ENCODE results near the gene ADAMTS12.
"Not testable (repeated sequence)": the region's sequence is repeated elsewhere in the genome, so short reads cannot be mapped to it uniquely, and the experiment has no call there.

The ADAMTS12 gene

GRCh38 chr5:33563983-33564908, 327.5 kb downstream of the ADAMTS12 start:
- DNase-seq: no peak

- no peak for DNase-seq
Observed at GRCh38 chr5:33563530-33563929, 328.3 kb downstream of the ADAMTS12 start.

- no peak for DNase-seq
Observed at GRCh38 chr5:33558489-33558888, 333.3 kb downstream of the ADAMTS12 start.

GRCh38 chr5:33557605-33558004, 334.2 kb downstream of the ADAMTS12 start:
- no peak for DNase-seq

GRCh38 chr5:33556330-33557328, 335.2 kb downstream of the ADAMTS12 start:
- no peak for DNase-seq

GRCh38 chr5:33549982-33550567, 341.7 kb downstream of the ADAMTS12 start:
- no peak for DNase-seq

GRCh38 chr5:33539790-33540189, 352.0 kb downstream of the ADAMTS12 start:
- DNase-seq: not testable (repeated sequence)

- no peak for DNase-seq
Observed at GRCh38 chr5:33539212-33539611, 352.6 kb downstream of the ADAMTS12 start.

GRCh38 chr5:33538201-33538600, 353.6 kb downstream of the ADAMTS12 start:
- DNase-seq: no peak

- no peak for DNase-seq
Observed at GRCh38 chr5:33537240-33537639, 354.6 kb downstream of the ADAMTS12 start.

GRCh38 chr5:33536802-33537201, 355.0 kb downstream of the ADAMTS12 start:
- no peak for DNase-seq

- no peak for DNase-seq
Observed at GRCh38 chr5:33531824-33532223, 360.0 kb downstream of the ADAMTS12 start.

- DNase-seq: no peak
Observed at GRCh38 chr5:33531037-33531298, 360.8 kb downstream of the ADAMTS12 start.

GRCh38 chr5:33530183-33531036, 361.4 kb downstream of the ADAMTS12 start:
- DNase-seq: no peak

GRCh38 chr5:33527696-33528095, 364.1 kb downstream of the ADAMTS12 start:
- DNase-seq: no peak

GRCh38 chr5:33526755-33527154, 365.0 kb downstream of the ADAMTS12 start:
- no peak for DNase-seq

- no peak for DNase-seq
Observed at GRCh38 chr5:33524476-33524875, 367.3 kb downstream of the ADAMTS12 start.

- no peak for DNase-seq
Observed at GRCh38 chr5:33523208-33523771, 368.5 kb downstream of the ADAMTS12 start.

GRCh38 chr5:33516421-33516820, 375.4 kb downstream of the ADAMTS12 start:
- DNase-seq: no peak

GRCh38 chr5:33515366-33515765, 376.4 kb downstream of the ADAMTS12 start:
- DNase-seq: not testable (repeated sequence)

- no peak for DNase-seq
Observed at GRCh38 chr5:33513462-33514185, 378.2 kb downstream of the ADAMTS12 start.

Data from NCI-H510A treated with DMSO at 0.1 percent for 48 hours (cell line).